Natural killer cell treated with Interleukin-12 subunit alpha and Interleukin-12 subunit beta and Interleukin-15 and Interleukin-18, amount 100 ng/mL, for 72 hours (primary cell): ENCODE measurements around the gene PKDREJ. TPM values are rescaled to one million over a fixed set of nuclear protein-coding genes. Genes with fewer than 3 reads are reported as not detected.

Experiments used
- total RNA-seq, 2 donors: library from RNA; stranded (reverse); gene quantifications; one replicate each; pipeline ENCODE4 v1.2.3, GENCODE V29; 2022

Gene PKDREJ
- total RNA-seq, 2 donors from 2014 or later, result 0.07 TPM; not detected in 1

Other genes with a start within 250 kb of the PKDREJ start
- gene PPARA, start 112.8 kb downstream of the PKDREJ start, total RNA-seq, result 10 to 100 TPM; 31.7 to 36.1 TPM
- 10 to 100 TPM in 1 of 2 donors, 1 to 10 TPM in 1; 8.2 to 10.7 TPM for gene CDPF1, start 13.1 kb downstream of the PKDREJ start, total RNA-seq
- 10 to 100 TPM; 63.7 to 64.2 TPM for gene TTC38, start 4.7 kb upstream of the PKDREJ start, total RNA-seq
- gene GTSE1, start 33.5 kb upstream of the PKDREJ start, total RNA-seq, result 10 to 100 TPM; 34.6 to 90.2 TPM
- gene TRMU, start 72.4 kb upstream of the PKDREJ start, total RNA-seq, result 100 to 1,000 TPM in 1 of 2 donors, 10 to 100 TPM in 1; 72.7 to 135 TPM